Mesendoderm (in vitro differentiated cells): ENCODE measurements around the gene NYNRIN.
"Not testable (repeated sequence)": the region's sequence is repeated elsewhere in the genome, so short reads cannot be mapped to it uniquely, and the experiment has no call there.

Experiments
- DNase-seq: peaks from one replicate; pipeline ENCODE4 v3.0.0; 2013
- H2AK5ac ChIP-seq: 2 replicates; pipeline ENCODE4 v1.6.1; 2013; ENCODE audit warnings: low read length, inconsistent platforms
- H2BK120ac ChIP-seq: 2 replicates; pipeline ENCODE4 v1.6.1; 2013; ENCODE audit warnings: low read depth, mild to moderate bottlenecking, low read length, moderate library complexity, mixed read lengths
- H2BK15ac ChIP-seq: replicated peaks from 2 replicates; pipeline ENCODE4 v1.6.1; 2013; ENCODE audit warnings: low read depth, mild to moderate bottlenecking, moderate library complexity
- H2BK5ac ChIP-seq: 2 replicates; pipeline ENCODE4 v1.6.1; 2013; ENCODE audit warnings: low read length, inconsistent platforms
- H3K18ac ChIP-seq: 2 replicates; pipeline ENCODE4 v1.6.1; 2013; ENCODE audit warnings: mild to moderate bottlenecking, low read length, mixed read lengths
- H3K23ac ChIP-seq: one replicate; pipeline ENCODE4 v1.6.1; 2013; ENCODE audit warnings: low read length
- H3K27ac ChIP-seq: 2 replicates; pipeline ENCODE4 v1.5.1; 2013; ENCODE audit warnings: low read depth, mild to moderate bottlenecking, inconsistent platforms, low read length, moderate library complexity
- H3K27me3 ChIP-seq: 2 replicates; pipeline ENCODE4 v1.6.1; 2013; ENCODE audit warnings: low read length, control low read depth, mild to moderate bottlenecking, inconsistent platforms; ENCODE audit not compliant: insufficient read depth, poor library complexity
- H3K36me3 ChIP-seq: 2 replicates; pipeline ENCODE4 v1.6.1; 2013; ENCODE audit warnings: low read length, inconsistent platforms; ENCODE audit not compliant: control insufficient read depth, insufficient read depth
- H3K4ac ChIP-seq: one replicate; pipeline ENCODE4 v1.6.1; 2013; ENCODE audit warnings: low read depth, mild to moderate bottlenecking, low read length, moderate library complexity
- H3K4me1 ChIP-seq: 2 replicates; pipeline ENCODE4 v1.6.1; 2013; ENCODE audit warnings: low read depth, low read length, inconsistent platforms; ENCODE audit not compliant: control insufficient read depth
- H3K4me2 ChIP-seq: 2 replicates; pipeline ENCODE4 v1.6.1; 2013; ENCODE audit warnings: low read length
- H3K4me3 ChIP-seq: 2 replicates; pipeline ENCODE4 v1.5.1; 2013; ENCODE audit warnings: mild to moderate bottlenecking, low read length
- H3K56ac ChIP-seq: one replicate; pipeline ENCODE4 v1.6.1; 2013; ENCODE audit warnings: low read length
- H3K79me1 ChIP-seq: 2 replicates; pipeline ENCODE4 v1.6.1; 2013; ENCODE audit warnings: low read length, inconsistent platforms
- H3K79me2 ChIP-seq: 2 replicates; pipeline ENCODE4 v1.6.1; 2013; ENCODE audit warnings: mild to moderate bottlenecking, low read length; ENCODE audit not compliant: control insufficient read depth, insufficient read depth
- H3K9ac ChIP-seq: 2 replicates; pipeline ENCODE4 v1.6.1; 2013; ENCODE audit warnings: low read length, inconsistent platforms
- H4K5ac ChIP-seq: one replicate; pipeline ENCODE4 v1.6.1; 2013; ENCODE audit warnings: low read length
- H4K8ac ChIP-seq: one replicate; pipeline ENCODE4 v1.6.1; 2013; ENCODE audit warnings: low read depth, mild to moderate bottlenecking, control low read depth, low read length, moderate library complexity
- WGBS: extraction: QIAGEN DNeasy Blood & Tissue Kit; methylation state at CpG from one replicate; pipeline ENCODE4 v1.1.7; 2013; ENCODE audit warnings: low lambda C conversion rate, missing lambda C conversion rate; ENCODE audit not compliant: insufficient coverage; ENCODE audit errors: extremely low coverage; 5-methylcytosine and 5-hydroxymethylcytosine counted together

The NYNRIN gene

DNA sequence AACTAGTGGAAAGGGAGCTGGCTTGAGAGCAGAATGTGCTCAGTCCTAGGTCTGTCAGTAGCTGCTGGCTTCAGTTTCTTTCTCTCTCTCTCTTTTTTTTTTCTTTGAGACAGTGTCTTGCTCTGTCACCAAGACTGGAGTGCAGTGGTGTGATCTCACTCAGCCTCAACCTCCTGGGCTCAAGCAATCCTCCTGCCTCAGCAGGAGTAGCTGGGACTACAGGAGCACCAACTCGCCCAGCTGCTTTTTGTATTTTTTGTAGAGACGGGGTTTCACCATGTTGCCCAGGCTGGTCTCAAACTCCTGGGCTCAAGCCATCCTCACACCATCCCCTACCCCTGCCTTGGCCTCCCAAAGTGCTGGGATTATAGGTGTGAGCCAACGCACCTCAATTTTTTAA is 27.2 kb upstream of the NYNRIN start:
- H3K79me2 ChIP-seq, H2BK120ac ChIP-seq, H3K23ac ChIP-seq, H2BK15ac ChIP-seq, H3K56ac ChIP-seq, H3K18ac ChIP-seq, H2BK5ac ChIP-seq, H3K79me1 ChIP-seq, H2AK5ac ChIP-seq, H4K8ac ChIP-seq, H3K4me2 ChIP-seq, H3K4me1 ChIP-seq, H3K27ac ChIP-seq, H3K4ac ChIP-seq, H3K4me3 ChIP-seq, H3K27me3 ChIP-seq, H4K5ac ChIP-seq, DNase-seq, H3K9ac ChIP-seq, H3K36me3 ChIP-seq: not testable (repeated sequence)
- WGBS = no CpG with 5 or more reads among the region's 3 CpGs

- no peaks in the 10 kb centered on the region for H3K79me1 ChIP-seq
- H2BK5ac ChIP-seq = no peak overlapping the region
- no peak overlapping the region for H3K56ac ChIP-seq
- H2BK15ac ChIP-seq = no peak overlapping the region
- no peak for DNase-seq
- H3K27me3 ChIP-seq = no peaks in the 10 kb centered on the region
- no CpG with 5 or more reads among the region's 12 CpGs for WGBS
- no peak overlapping the region for H3K4me3 ChIP-seq
- H3K9ac ChIP-seq = no peak overlapping the region
- H2AK5ac ChIP-seq = no peak overlapping the region
- H3K36me3 ChIP-seq = no peaks in the 10 kb centered on the region
- H4K8ac ChIP-seq = no peak overlapping the region
- H2BK120ac ChIP-seq = no peak overlapping the region
- H4K5ac ChIP-seq = no peak overlapping the region
- no peak overlapping the region for H3K23ac ChIP-seq
- no peak overlapping the region for H3K4me2 ChIP-seq
- no peaks in the 10 kb centered on the region for H3K79me2 ChIP-seq
- H3K27ac ChIP-seq = no peak overlapping the region
- H3K18ac ChIP-seq = no peak overlapping the region
- peaks cover 7% of the 10 kb centered on the region for H3K4me1 ChIP-seq
- H3K4ac ChIP-seq = no peak overlapping the region
Observed at GRCh38 chr14:24372701-24373416, 25.9 kb upstream of the NYNRIN start.

- Histone ChIP-seq H4K8ac (no peak overlapping the region), H3K9ac (no peak overlapping the region), H4K5ac (no peak overlapping the region), H2BK120ac (no peak overlapping the region), H3K27ac (no peak overlapping the region), H3K23ac (no peak overlapping the region), H3K4ac (no peak overlapping the region), H3K79me2 (no peaks in the 10 kb centered on the region), H3K4me1 (peaks cover 3% of the 10 kb centered on the region), H2BK15ac (no peak overlapping the region), H3K4me3 (no peak overlapping the region), H3K79me1 (no peaks in the 10 kb centered on the region), H3K4me2 (no peak overlapping the region), H3K27me3 (no peaks in the 10 kb centered on the region), H2AK5ac (no peak overlapping the region), H3K36me3 (no peaks in the 10 kb centered on the region), H3K56ac (peak overlapping the region; percentile 8), H2BK5ac (no peak overlapping the region), H3K18ac (no peak overlapping the region)
- no CpG with 5 or more reads among the region's 16 CpGs for WGBS
- peak; percentile 84 for DNase-seq
Observed at GRCh38 chr14:24376448-24377070, 22.2 kb upstream of the NYNRIN start.

DNA sequence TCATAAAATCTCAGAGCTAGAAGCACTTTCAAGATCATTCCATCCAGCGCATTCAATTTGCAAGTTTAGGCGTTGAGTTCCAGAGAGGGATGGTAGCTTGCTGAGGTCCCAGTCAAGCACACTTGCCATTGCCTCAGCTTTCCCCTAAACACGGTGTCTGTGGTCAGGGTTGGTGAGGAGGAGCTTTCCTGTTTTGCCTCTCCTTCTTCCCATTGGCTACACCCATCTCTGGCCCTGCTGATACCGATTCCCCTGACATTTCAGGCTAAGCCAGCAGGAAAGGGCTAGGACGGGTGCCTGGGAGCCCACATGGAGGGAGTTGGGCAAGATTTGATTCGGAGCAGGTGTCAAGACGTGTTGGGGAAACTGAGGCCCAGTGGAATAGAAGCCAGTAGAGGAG is 21.7 kb upstream of the NYNRIN start:
- Histone ChIP-seq H2BK120ac (no peak overlapping the region), H3K79me2 (no peaks in the 10 kb centered on the region), H3K4ac (no peak overlapping the region), H3K27me3 (no peaks in the 10 kb centered on the region), H3K4me1 (peaks cover 3% of the 10 kb centered on the region), H2BK15ac (no peak overlapping the region), H2AK5ac (no peak overlapping the region), H4K5ac (no peak overlapping the region), H3K56ac (no peak overlapping the region), H2BK5ac (no peak overlapping the region), H3K18ac (no peak overlapping the region), H3K27ac (no peak overlapping the region), H3K9ac (no peak overlapping the region), H3K23ac (no peak overlapping the region), H3K79me1 (no peaks in the 10 kb centered on the region), H3K36me3 (no peaks in the 10 kb centered on the region), H3K4me3 (no peak overlapping the region), H4K8ac (no peak overlapping the region), H3K4me2 (no peak overlapping the region)
- WGBS = no CpG with 5 or more reads among the region's 7 CpGs
- no peak for DNase-seq

DNA sequence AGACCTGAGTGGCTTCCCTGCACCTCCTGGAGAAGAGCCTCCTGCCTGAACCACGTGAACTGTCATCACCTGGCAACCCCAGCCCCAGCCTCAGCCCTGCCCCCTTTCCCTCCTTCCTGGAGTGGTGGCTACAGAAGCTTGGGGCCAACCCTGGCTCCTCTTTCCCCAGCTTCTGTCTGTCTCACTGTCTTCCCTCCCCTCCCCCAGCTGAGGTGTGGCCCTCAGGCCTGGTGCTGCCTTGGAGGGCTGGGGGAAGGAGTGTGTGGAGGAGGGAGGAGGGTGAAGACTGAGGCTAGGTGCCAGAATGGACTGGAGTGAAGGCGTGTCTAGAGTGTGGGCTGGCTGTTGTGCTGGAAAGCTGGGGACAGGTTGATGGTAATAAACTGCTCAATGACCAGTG is 21.1 kb upstream of the NYNRIN start:
- no CpG with 5 or more reads among the region's 2 CpGs for WGBS
- no peak overlapping the region for H2BK120ac ChIP-seq
- H4K5ac ChIP-seq = no peak overlapping the region
- H2AK5ac ChIP-seq = no peak overlapping the region
- DNase-seq = no peak
- H3K79me1 ChIP-seq = no peaks in the 10 kb centered on the region
- H2BK5ac ChIP-seq = no peak overlapping the region
- H3K18ac ChIP-seq = no peak overlapping the region
- H3K79me2 ChIP-seq = no peaks in the 10 kb centered on the region
- peaks cover 3% of the 10 kb centered on the region for H3K4me1 ChIP-seq
- H2BK15ac ChIP-seq = no peak overlapping the region
- no peak overlapping the region for H3K23ac ChIP-seq
- H3K27me3 ChIP-seq = no peaks in the 10 kb centered on the region
- no peaks in the 10 kb centered on the region for H3K36me3 ChIP-seq
- H3K4me3 ChIP-seq = no peak overlapping the region
- H3K4me2 ChIP-seq = no peak overlapping the region
- no peak overlapping the region for H3K4ac ChIP-seq
- no peak overlapping the region for H3K27ac ChIP-seq
- no peak overlapping the region for H4K8ac ChIP-seq
- no peak overlapping the region for H3K9ac ChIP-seq
- no peak overlapping the region for H3K56ac ChIP-seq

- H4K8ac ChIP-seq = no peak overlapping the region
- DNase-seq = no peak
- no peak overlapping the region for H2BK15ac ChIP-seq
- H3K56ac ChIP-seq = no peak overlapping the region
- H3K4me3 ChIP-seq = no peak overlapping the region
- H3K4ac ChIP-seq = no peak overlapping the region
- peaks cover 3% of the 10 kb centered on the region for H3K4me1 ChIP-seq
- no peak overlapping the region for H3K18ac ChIP-seq
- H3K79me2 ChIP-seq = no peaks in the 10 kb centered on the region
- H3K27ac ChIP-seq = no peak overlapping the region
- no peak overlapping the region for H2AK5ac ChIP-seq
- H3K27me3 ChIP-seq = no peaks in the 10 kb centered on the region
- H2BK120ac ChIP-seq = no peak overlapping the region
- H3K79me1 ChIP-seq = no peaks in the 10 kb centered on the region
- no peak overlapping the region for H4K5ac ChIP-seq
- H3K9ac ChIP-seq = no peak overlapping the region
- H2BK5ac ChIP-seq = no peak overlapping the region
- H3K36me3 ChIP-seq = no peaks in the 10 kb centered on the region
- no peak overlapping the region for H3K4me2 ChIP-seq
- WGBS = no CpG with 5 or more reads among the region's 3 CpGs
- H3K23ac ChIP-seq = no peak overlapping the region
Observed at GRCh38 chr14:24378327-24378726, 20.5 kb upstream of the NYNRIN start.
